OCI-LY3 (cell line): ENCODE results near the gene CDO1.

Source experiments
- H2AFZ ChIP-seq: fragments of 200-600, 300-600 bp; shearing (Covaris generic); 2 replicates; pipeline ENCODE4 v1.6.0; 2014; ENCODE audit warnings: antibody characterized with exemption, low read depth, low read length
- H3K27ac ChIP-seq: fragments of 200-600, 300-600 bp; sonication (generic); 2 replicates; pipeline ENCODE4 v1.5.1; 2014; ENCODE audit warnings: mild to moderate bottlenecking, low read length, moderate library complexity, mixed read lengths
- H3K27me3 ChIP-seq: fragments of 200-600, 300-600 bp; sonication (generic); 2 replicates; pipeline ENCODE4 v1.6.1; 2014; ENCODE audit warnings: low read depth, low read length, mixed read lengths
- H3K36me3 ChIP-seq: fragments of 200-600, 300-600 bp; sonication (generic); replicated peaks from 2 replicates; pipeline ENCODE3; 2014; ENCODE audit warnings: low read depth, low read length, mixed read lengths
- H3K4me1 ChIP-seq: fragments of 300-600, 200-600 bp; sonication (generic); 2 replicates; pipeline ENCODE4 v1.6.1; 2014; ENCODE audit warnings: low read length, mixed read lengths
- H3K4me2 ChIP-seq: fragments of 200-600, 300-600 bp; sonication (generic); 2 replicates; pipeline ENCODE4 v1.6.1; 2014; ENCODE audit warnings: low read length, mixed read lengths
- H3K4me3 ChIP-seq: fragments of 300-600, 200-600 bp; sonication (generic); 2 replicates; pipeline ENCODE4 v1.5.1; 2014; ENCODE audit warnings: antibody characterized with exemption, mild to moderate bottlenecking, low read length, moderate library complexity
- H3K79me2 ChIP-seq: fragments of 300-600, 200-600 bp; shearing (Covaris generic); 2 replicates; pipeline ENCODE4 v1.6.1; 2014; ENCODE audit warnings: mild to moderate bottlenecking, low read length, mixed read lengths
- H3K9ac ChIP-seq: fragments of 300-600, 200-600 bp; shearing (Covaris generic); 2 replicates; pipeline ENCODE4 v1.6.0; 2014; ENCODE audit warnings: mild to moderate bottlenecking, low read length, moderate library complexity
- H3K9me3 ChIP-seq: fragments of 200-600, 300-600 bp; shearing (Covaris generic); 2 replicates; pipeline ENCODE4 v1.6.1; 2014; ENCODE audit warnings: low read length, mixed read lengths; ENCODE audit not compliant: insufficient read depth
- H4K20me1 ChIP-seq: fragments of 200-600, 300-600 bp; sonication (generic); 2 replicates; pipeline ENCODE4 v1.6.1; 2016; ENCODE audit warnings: low read length, mixed read lengths; ENCODE audit not compliant: insufficient read depth
- EZH2phosphoT487 ChIP-seq: fragments of 200-600 bp; shearing (Covaris generic); IDR thresholded peaks from 2 replicates; pipeline ENCODE4 v1.6.1; 2018; ENCODE audit warnings: antibody characterized with exemption, mixed run types, low read depth
- TF ChIP-seq, protein P1 (sequence below): fragments of 200-600, 300-600 bp; sonication (generic); IDR thresholded peaks from 2 replicates; pipeline ENCODE4 v1.5.1; 2014; ENCODE audit warnings: antibody characterized with exemption, low read length, low read depth

The CDO1 gene

DNA sequence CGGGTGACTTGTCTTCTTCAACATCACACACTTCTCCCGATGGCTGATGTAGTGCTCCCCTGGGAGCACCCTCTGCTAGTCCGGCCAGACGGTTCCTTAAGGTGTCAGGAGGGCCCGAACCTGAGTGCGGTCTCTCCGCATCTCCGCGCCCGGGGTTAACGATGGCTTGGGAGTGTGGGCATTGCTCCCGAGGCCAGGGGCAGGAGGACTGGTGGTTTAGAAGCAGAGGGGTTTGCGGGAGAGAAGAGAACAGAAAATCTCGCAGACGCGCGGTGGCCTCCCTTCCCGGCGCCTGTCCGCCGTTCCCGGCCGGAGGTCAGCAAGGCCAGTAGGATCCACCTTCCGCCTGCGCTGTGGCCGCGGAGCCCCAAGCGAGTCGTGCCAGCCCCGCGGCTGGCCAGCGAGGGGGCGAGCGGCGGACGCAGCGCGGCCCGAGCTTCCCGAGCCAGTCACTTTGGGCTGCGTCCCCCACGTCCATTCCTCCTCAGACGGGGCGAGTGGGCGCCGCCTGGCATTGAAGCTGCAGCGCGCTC lies 700 bp downstream of the CDO1 start:
- Histone ChIP-seq H3K27ac (no peak overlapping the region), H3K4me3 (no peak overlapping the region), H3K4me1 (no peaks in the 10 kb centered on the region), H2AFZ (no peak overlapping the region), H3K79me2 (no peaks in the 10 kb centered on the region), H3K36me3 (no peaks in the 10 kb centered on the region), H4K20me1 (no peaks in the 10 kb centered on the region), H3K4me2 (no peak overlapping the region), H3K9me3 (no peaks in the 10 kb centered on the region), H3K9ac (no peak overlapping the region), H3K27me3 (peaks cover 10% of the 10 kb centered on the region; the same call in 1 of the 2 replicates)
- no peak for TF ChIP-seq EZH2phosphoT487
- TF ChIP-seq, protein P1, sequence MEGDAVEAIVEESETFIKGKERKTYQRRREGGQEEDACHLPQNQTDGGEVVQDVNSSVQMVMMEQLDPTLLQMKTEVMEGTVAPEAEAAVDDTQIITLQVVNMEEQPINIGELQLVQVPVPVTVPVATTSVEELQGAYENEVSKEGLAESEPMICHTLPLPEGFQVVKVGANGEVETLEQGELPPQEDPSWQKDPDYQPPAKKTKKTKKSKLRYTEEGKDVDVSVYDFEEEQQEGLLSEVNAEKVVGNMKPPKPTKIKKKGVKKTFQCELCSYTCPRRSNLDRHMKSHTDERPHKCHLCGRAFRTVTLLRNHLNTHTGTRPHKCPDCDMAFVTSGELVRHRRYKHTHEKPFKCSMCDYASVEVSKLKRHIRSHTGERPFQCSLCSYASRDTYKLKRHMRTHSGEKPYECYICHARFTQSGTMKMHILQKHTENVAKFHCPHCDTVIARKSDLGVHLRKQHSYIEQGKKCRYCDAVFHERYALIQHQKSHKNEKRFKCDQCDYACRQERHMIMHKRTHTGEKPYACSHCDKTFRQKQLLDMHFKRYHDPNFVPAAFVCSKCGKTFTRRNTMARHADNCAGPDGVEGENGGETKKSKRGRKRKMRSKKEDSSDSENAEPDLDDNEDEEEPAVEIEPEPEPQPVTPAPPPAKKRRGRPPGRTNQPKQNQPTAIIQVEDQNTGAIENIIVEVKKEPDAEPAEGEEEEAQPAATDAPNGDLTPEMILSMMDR, result no peak

DNA sequence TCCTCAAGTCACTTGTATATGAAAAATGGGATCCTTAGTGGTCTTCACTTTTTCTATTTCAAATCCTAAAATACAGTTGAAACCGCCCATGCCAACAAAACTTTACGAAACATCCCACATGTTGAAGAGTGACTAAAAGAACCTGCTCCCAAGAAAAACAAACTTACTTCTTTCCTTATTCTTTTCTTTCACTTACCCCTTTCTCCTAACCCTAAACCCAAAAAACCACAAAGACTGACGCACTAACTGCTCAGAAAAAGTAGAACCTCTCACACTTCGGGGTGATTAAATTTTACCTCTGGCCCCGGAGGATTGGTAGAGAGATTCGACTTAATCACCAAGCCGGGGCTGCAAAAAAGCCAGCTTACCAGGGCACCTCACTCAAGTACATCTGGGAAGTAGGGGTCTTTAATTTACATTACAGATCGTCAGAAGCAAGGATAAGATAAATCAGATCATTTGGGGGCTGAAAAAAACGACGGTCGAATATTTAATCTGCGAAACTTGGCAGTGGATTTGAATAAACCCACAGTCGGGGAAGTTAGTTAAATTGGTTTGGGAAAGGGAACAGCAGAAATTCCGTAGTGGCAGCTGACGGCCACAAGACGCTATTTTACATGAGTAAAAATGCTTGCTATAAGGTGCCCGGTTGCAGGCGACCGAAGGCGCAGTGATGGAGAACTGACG lies 1.3 kb downstream of the CDO1 start:
- no peak overlapping the region for H3K4me3 ChIP-seq
- TF ChIP-seq, protein P1, result no peak
- no peak for TF ChIP-seq EZH2phosphoT487
- no peaks in the 10 kb centered on the region for H4K20me1 ChIP-seq
- H3K79me2 ChIP-seq, result no peaks in the 10 kb centered on the region
- no peak overlapping the region for H2AFZ ChIP-seq
- H3K27me3 ChIP-seq, result peaks cover 10% of the 10 kb centered on the region; the same call in 1 of the 2 replicates
- no peak overlapping the region for H3K9ac ChIP-seq
- H3K4me2 ChIP-seq, result no peak overlapping the region
- H3K9me3 ChIP-seq, result no peaks in the 10 kb centered on the region
- H3K36me3 ChIP-seq, result no peaks in the 10 kb centered on the region
- no peak overlapping the region for H3K27ac ChIP-seq
- no peaks in the 10 kb centered on the region for H3K4me1 ChIP-seq

DNA sequence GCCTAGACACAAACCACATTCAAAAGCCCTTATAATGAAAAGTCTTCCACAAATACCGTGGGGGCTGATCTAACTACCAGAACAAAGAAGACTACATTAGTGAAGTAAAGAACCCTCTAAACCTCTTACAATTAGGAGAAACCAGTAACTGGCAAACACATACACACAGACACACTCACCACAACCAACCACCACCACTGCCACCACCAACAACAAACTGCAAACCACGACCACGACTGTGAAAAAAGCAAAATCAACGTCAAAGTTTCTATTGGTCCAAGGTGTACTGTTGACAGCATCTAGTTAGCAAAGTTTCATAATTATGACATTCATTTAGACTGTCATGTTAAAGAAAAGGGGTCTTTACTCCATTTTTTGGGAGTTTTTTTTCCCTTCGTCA lies 2.7 kb downstream of the CDO1 start:
- H3K9me3 ChIP-seq, result no peaks in the 10 kb centered on the region
- no peaks in the 10 kb centered on the region for H3K4me1 ChIP-seq
- no peak overlapping the region for H3K9ac ChIP-seq
- H3K4me3 ChIP-seq, result no peak overlapping the region
- H3K27ac ChIP-seq, result no peak overlapping the region
- no peaks in the 10 kb centered on the region for H4K20me1 ChIP-seq
- H3K27me3 ChIP-seq, result peaks cover 10% of the 10 kb centered on the region; the same call in 1 of the 2 replicates
- no peak overlapping the region for H2AFZ ChIP-seq
- H3K36me3 ChIP-seq, result no peaks in the 10 kb centered on the region
- TF ChIP-seq, protein P1, result no peak
- no peak for TF ChIP-seq EZH2phosphoT487
- H3K79me2 ChIP-seq, result no peaks in the 10 kb centered on the region
- H3K4me2 ChIP-seq, result no peak overlapping the region

GRCh38 chr5:115812372-115812771 lies 4.1 kb downstream of the CDO1 start:
- Histone ChIP-seq H3K27me3 (peaks cover 10% of the 10 kb centered on the region; the same call in 1 of the 2 replicates), H4K20me1 (no peaks in the 10 kb centered on the region), H3K4me3 (no peak overlapping the region), H3K27ac (no peak overlapping the region), H3K36me3 (no peaks in the 10 kb centered on the region), H3K9ac (no peak overlapping the region), H2AFZ (no peak overlapping the region), H3K79me2 (no peaks in the 10 kb centered on the region), H3K4me1 (no peaks in the 10 kb centered on the region), H3K9me3 (no peaks in the 10 kb centered on the region), H3K4me2 (no peak overlapping the region)
- no peak for TF ChIP-seq EZH2phosphoT487
- TF ChIP-seq, protein P1, result no peak
